ENCODE data around the gene ARHGAP42. TPM values are rescaled to one million over a fixed set of nuclear protein-coding genes. Genes with fewer than 3 reads are reported as not detected.

The ARHGAP42 gene
- polyA plus RNA-seq, 3 donors, result 0.13 TPM; not detected in 2

- TF ChIP-seq, protein P1, sequence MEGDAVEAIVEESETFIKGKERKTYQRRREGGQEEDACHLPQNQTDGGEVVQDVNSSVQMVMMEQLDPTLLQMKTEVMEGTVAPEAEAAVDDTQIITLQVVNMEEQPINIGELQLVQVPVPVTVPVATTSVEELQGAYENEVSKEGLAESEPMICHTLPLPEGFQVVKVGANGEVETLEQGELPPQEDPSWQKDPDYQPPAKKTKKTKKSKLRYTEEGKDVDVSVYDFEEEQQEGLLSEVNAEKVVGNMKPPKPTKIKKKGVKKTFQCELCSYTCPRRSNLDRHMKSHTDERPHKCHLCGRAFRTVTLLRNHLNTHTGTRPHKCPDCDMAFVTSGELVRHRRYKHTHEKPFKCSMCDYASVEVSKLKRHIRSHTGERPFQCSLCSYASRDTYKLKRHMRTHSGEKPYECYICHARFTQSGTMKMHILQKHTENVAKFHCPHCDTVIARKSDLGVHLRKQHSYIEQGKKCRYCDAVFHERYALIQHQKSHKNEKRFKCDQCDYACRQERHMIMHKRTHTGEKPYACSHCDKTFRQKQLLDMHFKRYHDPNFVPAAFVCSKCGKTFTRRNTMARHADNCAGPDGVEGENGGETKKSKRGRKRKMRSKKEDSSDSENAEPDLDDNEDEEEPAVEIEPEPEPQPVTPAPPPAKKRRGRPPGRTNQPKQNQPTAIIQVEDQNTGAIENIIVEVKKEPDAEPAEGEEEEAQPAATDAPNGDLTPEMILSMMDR (IDR thresholded peaks at IDR 0.05), result no peak
- Mint-ChIP-seq H3K4me3 (no peak overlapping the region), H3K27ac (no peak overlapping the region), H3K36me3 (no peaks in the 10 kb centered on the region), H3K4me1 (peaks cover 2% of the 10 kb centered on the region), H3K27me3 (ENCODE audit: low read depth in 3 of 3) (peaks cover 2 to 6% (median 5%) of the 10 kb centered on the region in 3 donors), H3K9me3 (peaks cover 0 to 13% (median 0%) of the 10 kb centered on the region in 7 donors)
- H4K20me1 ChIP-seq (ENCODE audit: insufficient read depth, low read length), result no peaks in the 10 kb centered on the region
- no peaks in the 10 kb centered on the region for H3K9me3 ChIP-seq (replicated peaks in 1 of 2; ENCODE audit: control insufficient read depth in 1 of 2, insufficient read depth in 1 of 2, low read length in 2 of 2)
- H2AFZ ChIP-seq (ENCODE audit: insufficient read depth, low read depth, low read length, poor library complexity, severe bottlenecking), result no peak overlapping the region
- no peak overlapping the region for H3K4me2 ChIP-seq (replicated peaks; ENCODE audit: extremely low read depth, low read length, poor library complexity, severe bottlenecking)
- no peak overlapping the region for H3K27ac ChIP-seq (ENCODE audit: low read depth in 1 of 2, low read length in 2 of 2)
- no peak overlapping the region for H3K9ac ChIP-seq (ENCODE audit: insufficient read depth, low read length, poor library complexity, severe bottlenecking)
- no peak for DNase-seq
- peaks cover 1% of the 10 kb centered on the region in 2 donors for H3K4me1 ChIP-seq (ENCODE audit: control insufficient read depth in 1 of 2, insufficient read depth in 2 of 2, low read length in 2 of 2)
- no peaks in the 10 kb centered on the region for H3K27me3 ChIP-seq (ENCODE audit: control insufficient read depth in 2 of 2, insufficient read depth in 2 of 2, low read length in 2 of 2)
- no peak overlapping the region for H3K4me3 ChIP-seq (replicated peaks in 1 of 3; ENCODE audit: low read depth in 2 of 3, low read length in 3 of 3)
- H3K36me3 ChIP-seq (replicated peaks in 1 of 2; ENCODE audit: control insufficient read depth in 1 of 2, insufficient read depth in 2 of 2, low read length in 2 of 2), result no peaks in the 10 kb centered on the region
- intact Hi-C loops (cut with micrococcal nuclease), result no loop called here
- 100% methylated on average over 2 of the region's 5 CpGs for WGBS (ENCODE audit: insufficient coverage)
- no peaks in the 10 kb centered on the region for H3K79me2 ChIP-seq (ENCODE audit: insufficient read depth, low read length)
Observed at GRCh38 chr11:100735949-100736675, 49.0 kb downstream of the ARHGAP42 start.

DNA sequence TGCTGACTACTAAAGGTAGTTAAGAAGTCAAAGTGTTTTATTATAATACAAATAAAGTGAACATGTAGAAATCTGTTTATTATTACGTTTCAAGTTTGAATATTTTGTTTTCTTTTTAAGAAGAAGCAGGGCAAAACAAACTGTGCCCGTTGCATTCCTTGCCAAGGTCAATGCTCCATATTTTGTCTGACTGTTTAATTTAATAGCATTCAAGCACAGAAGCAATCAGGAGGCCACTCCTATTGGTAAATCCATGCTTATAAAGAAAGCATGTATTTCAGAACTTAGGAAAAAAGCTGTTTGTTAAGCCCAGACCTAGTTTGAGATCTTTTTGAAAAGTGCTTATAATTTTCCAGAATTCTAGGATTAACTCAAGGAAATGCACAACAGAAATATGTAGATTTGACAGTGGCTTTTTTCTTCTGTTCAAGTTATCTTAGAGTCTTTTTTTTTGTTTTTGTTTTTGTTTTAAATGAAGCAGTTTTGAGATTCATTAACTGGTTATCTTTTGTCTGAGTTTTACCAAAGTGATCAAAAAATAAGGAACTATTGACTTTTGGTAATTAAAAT lies 51.7 kb downstream of the ARHGAP42 start:
- peaks cover 14 to 15% of the 10 kb centered on the region in 2 donors for H3K4me1 ChIP-seq (ENCODE audit: control insufficient read depth in 1 of 2, insufficient read depth in 2 of 2, low read length in 2 of 2)
- no CpG with 5 or more reads among the region's 2 CpGs for WGBS (ENCODE audit: insufficient coverage)
- TF ChIP-seq, protein P1 (IDR thresholded peaks at IDR 0.05), result no peak
- H3K27me3 Mint-ChIP-seq (ENCODE audit: low read depth in 3 of 3), result peaks cover 0 to 6% (median 5%) of the 10 kb centered on the region in 3 donors
- no peak overlapping the region for H3K4me3 Mint-ChIP-seq
- no peaks in the 10 kb centered on the region for H4K20me1 ChIP-seq (ENCODE audit: insufficient read depth, low read length)
- H3K27ac Mint-ChIP-seq, result no peak overlapping the region
- H3K4me1 Mint-ChIP-seq, result peaks cover 13% of the 10 kb centered on the region
- H3K36me3 ChIP-seq (replicated peaks in 1 of 2; ENCODE audit: control insufficient read depth in 1 of 2, insufficient read depth in 2 of 2, low read length in 2 of 2), result no peaks in the 10 kb centered on the region
- DNase-seq, result no peak
- H3K36me3 Mint-ChIP-seq, result no peaks in the 10 kb centered on the region
- H3K4me2 ChIP-seq (replicated peaks; ENCODE audit: extremely low read depth, low read length, poor library complexity, severe bottlenecking), result no peak overlapping the region
- peaks cover 0 to 9% (median 1%) of the 10 kb centered on the region in 7 donors for H3K9me3 Mint-ChIP-seq
- H3K79me2 ChIP-seq (ENCODE audit: insufficient read depth, low read length), result no peaks in the 10 kb centered on the region
- H2AFZ ChIP-seq (ENCODE audit: insufficient read depth, low read depth, low read length, poor library complexity, severe bottlenecking), result no peak overlapping the region
- H3K9me3 ChIP-seq (replicated peaks in 1 of 2; ENCODE audit: control insufficient read depth in 1 of 2, insufficient read depth in 1 of 2, low read length in 2 of 2), result no peaks in the 10 kb centered on the region
- H3K27ac ChIP-seq (ENCODE audit: low read depth in 1 of 2, low read length in 2 of 2), result no peak overlapping the region
- intact Hi-C loops (cut with micrococcal nuclease), result no loop called here
- H3K4me3 ChIP-seq (replicated peaks in 1 of 3; ENCODE audit: low read depth in 2 of 3, low read length in 3 of 3), result no peak overlapping the region
- no peaks in the 10 kb centered on the region for H3K27me3 ChIP-seq (ENCODE audit: control insufficient read depth in 2 of 2, insufficient read depth in 2 of 2, low read length in 2 of 2)
- no peak overlapping the region for H3K9ac ChIP-seq (ENCODE audit: insufficient read depth, low read length, poor library complexity, severe bottlenecking)

Measured in CD14-positive monocyte (primary cell).